GM23338 (cell line): ENCODE data around the gene CTF1. TPM values are rescaled to one million over a fixed set of nuclear protein-coding genes. Genes with fewer than 3 reads are reported as not detected.

Source experiments
- ATAC-seq: fragments of 200-7000 bp; cut with Tn5 transposase; 3 replicates; pipeline ENCODE4 v1.9.1; 2020
- DNase-seq: peaks from one replicate; pipeline ENCODE4 v3.0.0-alpha.2; 2015; ENCODE audit warnings: low spot score
- H2AFZ ChIP-seq: fragments of 200-600 bp; sonication (generic); 2 replicates; pipeline ENCODE4 v1.8.0; 2016; ENCODE audit warnings: antibody characterized with exemption, mild to moderate bottlenecking, moderate library complexity
- H3F3A ChIP-seq: fragments of 200-600 bp; sonication (generic); replicated peaks from 2 replicates; pipeline ENCODE4 v1.8.0; 2017; ENCODE audit warnings: antibody characterized with exemption, mixed run types, low read depth
- H3K27ac ChIP-seq: fragments of 200-600 bp; sonication (generic); 2 replicates; pipeline ENCODE4 v1.6.1; 2016; ENCODE audit warnings: low read depth
- H3K27me3 ChIP-seq: fragments of 200-600 bp; sonication (generic); 2 replicates; pipeline ENCODE4 v1.8.0; 2016; ENCODE audit warnings: mild to moderate bottlenecking, mixed run types, moderate library complexity; ENCODE audit not compliant: insufficient read depth
- H3K36me3 ChIP-seq: fragments of 200-600 bp; sonication (generic); 2 replicates; pipeline ENCODE4 v1.8.0; 2016; ENCODE audit warnings: mild to moderate bottlenecking; ENCODE audit not compliant: insufficient read depth
- H3K4me1 ChIP-seq: fragments of 200-600 bp; sonication (generic); 2 replicates; pipeline ENCODE4 v1.8.0; 2016; ENCODE audit warnings: mild to moderate bottlenecking, moderate library complexity; ENCODE audit not compliant: insufficient read depth
- H3K4me2 ChIP-seq: fragments of 200-600 bp; sonication (generic); 2 replicates; pipeline ENCODE4 v1.7.1; 2017; ENCODE audit warnings: mixed run types
- H3K4me3 ChIP-seq: fragments of 200-600 bp; sonication (generic); 2 replicates; pipeline ENCODE4 v1.6.1; 2016; ENCODE audit warnings: mixed run types
- H3K79me2 ChIP-seq: fragments of 200-600 bp; sonication (generic); replicated peaks from 2 replicates; pipeline ENCODE4 v1.8.0; 2017; ENCODE audit warnings: mild to moderate bottlenecking; ENCODE audit not compliant: insufficient read depth
- H3K9me2 ChIP-seq: fragments of 200-600 bp; sonication (generic); 2 replicates; pipeline ENCODE4 v1.8.0; 2017; ENCODE audit not compliant: insufficient read depth
- H4K20me1 ChIP-seq: fragments of 200-600 bp; sonication (generic); replicated peaks from 2 replicates; pipeline ENCODE4 v1.8.0; 2017; ENCODE audit warnings: mild to moderate bottlenecking; ENCODE audit not compliant: insufficient read depth
- H3K27ac Mint-ChIP-seq: 2 replicates; pipeline ENCODE4 v1.8.0; 2020; ENCODE audit warnings: inconsistent platforms, mild to moderate bottlenecking, moderate library complexity, mixed read lengths
- H3K27me3 Mint-ChIP-seq: 3 replicates; pipeline ENCODE4 v1.8.0; 2022; ENCODE audit warnings: low read depth, mild to moderate bottlenecking, moderate library complexity, mixed read lengths, inconsistent platforms; ENCODE audit not compliant: insufficient read depth, poor library complexity
- H3K36me3 Mint-ChIP-seq: 3 replicates; pipeline ENCODE4 v1.8.0; 2021; ENCODE audit warnings: low read depth, mild to moderate bottlenecking, inconsistent platforms, moderate library complexity, mixed read lengths
- H3K4me1 Mint-ChIP-seq: 3 replicates; pipeline ENCODE4 v1.8.0; 2020; ENCODE audit warnings: mild to moderate bottlenecking, inconsistent platforms, mixed read lengths
- H3K4me3 Mint-ChIP-seq: 3 replicates; pipeline ENCODE4 v1.8.0; 2021; ENCODE audit warnings: moderate library complexity, mild to moderate bottlenecking, inconsistent platforms, mixed read lengths
- H3K9me3 Mint-ChIP-seq: 3 replicates; pipeline ENCODE4 v1.8.0; 2020; ENCODE audit warnings: moderate library complexity, mild to moderate bottlenecking, inconsistent platforms, mixed read lengths
- CREB1 ChIP-seq: fragments of 250-450 bp; sonication (Bioruptor Pico); IDR thresholded peaks from 2 replicates; pipeline ENCODE4 v1.5.0; 2020; ENCODE audit warnings: low read depth, mild to moderate bottlenecking, moderate library complexity
- EZH2 ChIP-seq: fragments of 200-600 bp; sonication (generic); IDR thresholded peaks from one replicate; pipeline ENCODE4 v1.8.0; 2017; ENCODE audit warnings: antibody characterized with exemption, mild to moderate bottlenecking, low read depth; ENCODE audit not compliant: unreplicated experiment
- EZH2phosphoT487 ChIP-seq: fragments of 200-600 bp; sonication (generic); IDR thresholded peaks from one replicate; pipeline ENCODE4 v1.8.1; 2018; ENCODE audit warnings: antibody characterized with exemption; ENCODE audit not compliant: unreplicated experiment
- JUNB ChIP-seq: IDR thresholded peaks from one replicate; pipeline ENCODE4 v1.6.1; 2016; ENCODE audit warnings: antibody characterized with exemption; ENCODE audit not compliant: unreplicated experiment
- NANOG ChIP-seq: IDR thresholded peaks from 2 replicates; pipeline ENCODE4 v1.6.1; 2016; ENCODE audit warnings: antibody characterized with exemption, borderline replicate concordance
- POLR2AphosphoS5 ChIP-seq: IDR thresholded peaks from 2 replicates; pipeline ENCODE4 v1.6.1; 2016; ENCODE audit warnings: antibody characterized with exemption, low read depth
- STAT1 ChIP-seq: IDR thresholded peaks from one replicate; pipeline ENCODE4 v1.6.1; 2016; ENCODE audit warnings: antibody characterized with exemption; ENCODE audit not compliant: unreplicated experiment
- ZNF114 ChIP-seq: fragments of 250-450 bp; sonication (Bioruptor Pico); IDR thresholded peaks from 2 replicates; pipeline ENCODE4 v1.5.0; 2020; ENCODE audit warnings: mild to moderate bottlenecking, moderate library complexity
- ZNF331 ChIP-seq: fragments of 250-450 bp; sonication (Bioruptor Pico); IDR thresholded peaks from 2 replicates; pipeline ENCODE4 v1.5.0; 2020; ENCODE audit warnings: low read depth, mild to moderate bottlenecking, moderate library complexity
- polyA plus RNA-seq: library from polyadenylated mRNA; unstranded; fragments of >200 nt; fragmentation: Nextera tagmentation; extraction: Ambion mirVana; gene quantifications from 2 replicates; pipeline ENCODE4 v1.2.1, GENCODE V29; 2016
- total RNA-seq: library from RNA; depleted of rRNA; stranded (reverse); fragments of >200 nt; shearing (Covaris generic); gene quantifications from 2 replicates; pipeline ENCODE4 v1.2.3, GENCODE V29; 2014
- TF ChIP-seq, protein P1 (sequence below): fragments of 250-450 bp; sonication (Bioruptor Pico); IDR thresholded peaks from 2 replicates; pipeline ENCODE4 v1.5.0; 2020; ENCODE audit warnings: mild to moderate bottlenecking, moderate library complexity
- TF ChIP-seq, protein P2 (sequence below): IDR thresholded peaks from one replicate; pipeline ENCODE4 v1.6.1; 2018; ENCODE audit warnings: antibody characterized with exemption; ENCODE audit not compliant: unreplicated experiment
- TF ChIP-seq, protein P3 (sequence below): IDR thresholded peaks from 2 replicates; pipeline ENCODE4 v1.6.1; 2016; ENCODE audit warnings: antibody characterized with exemption
- TF ChIP-seq, protein P4 (sequence below), 2 experiments: fragments of 200-600 bp in 1 of 2; sonication (generic) in 1 of 2; conservative IDR thresholded peaks; 2 replicates each; pipeline versions ENCODE4 v1.5.1 to v1.6.1; 2016 to 2017; ENCODE audit warnings: antibody characterized with exemption in 2 of 2, low read depth in 2 of 2, mild to moderate bottlenecking in 2 of 2, moderate library complexity in 1 of 2

CTF1 gene
- total and polyA plus RNA-seq, 2 experiments from 2014 or later = 0.24 to 0.52 TPM

DNA sequence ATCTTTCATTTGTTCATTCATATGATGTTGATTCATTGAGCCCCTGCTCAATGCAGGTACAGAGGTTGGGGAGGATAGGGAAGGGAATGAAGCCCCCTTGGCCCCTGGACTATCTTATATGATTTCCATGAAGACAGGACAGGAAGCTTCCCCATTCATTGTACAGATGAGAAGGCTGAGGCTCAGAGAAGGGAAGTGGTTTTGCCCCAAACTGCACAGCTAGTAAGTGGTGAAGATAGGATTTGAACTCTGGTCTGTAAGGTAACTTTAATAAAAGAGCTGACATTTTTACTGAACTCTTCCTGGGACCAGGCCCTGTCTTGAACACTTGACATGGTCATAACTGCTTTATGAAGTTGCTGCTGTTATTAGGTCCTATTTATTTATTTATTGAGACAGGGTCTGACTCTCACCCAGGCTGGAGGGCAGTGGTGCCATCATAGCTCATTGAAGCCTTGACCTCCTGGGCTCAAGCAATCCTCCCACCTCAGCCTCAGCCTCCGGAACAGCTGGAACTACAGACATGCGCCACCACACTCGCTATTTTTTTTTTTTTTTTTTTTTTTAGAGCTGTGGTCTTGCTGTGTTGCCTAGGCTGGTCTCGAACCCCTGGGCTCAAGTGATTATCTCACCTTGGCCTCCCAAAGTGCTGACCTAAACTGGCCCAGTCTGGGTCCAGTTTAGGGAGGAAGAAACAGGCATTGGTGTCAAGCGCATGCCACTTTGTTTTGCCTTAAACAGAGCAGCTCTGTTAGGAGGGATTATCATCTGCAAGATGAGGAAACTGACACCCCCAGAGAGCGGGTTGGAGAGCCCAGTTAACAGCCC, 5.0 kb downstream of the CTF1 start:
- Mint-ChIP-seq H3K9me3 (no peaks in the 10 kb centered on the region; the same call in 2 of the 3 replicates), H3K4me3 (peak overlapping the region; percentile 60), H3K27me3 (peaks cover 10% of the 10 kb centered on the region), H3K4me1 (peaks cover 9% of the 10 kb centered on the region), H3K36me3 (no peaks in the 10 kb centered on the region), H3K27ac (no peak overlapping the region)
- Histone ChIP-seq H3K4me1 (peaks cover 6% of the 10 kb centered on the region), H4K20me1 (no peaks in the 10 kb centered on the region), H3K79me2 (no peaks in the 10 kb centered on the region), H3K27me3 (peaks cover 18% of the 10 kb centered on the region), H3F3A (peaks cover 14% of the 10 kb centered on the region; the same call in 1 of the 2 replicates), H3K27ac (no peak overlapping the region), H3K9me2 (peaks cover 7% of the 10 kb centered on the region; the same call in 1 of the 2 replicates), H3K36me3 (no peaks in the 10 kb centered on the region), H3K4me2 (peak overlapping the region; percentile 81), H3K4me3 (peak overlapping the region; percentile 59), H2AFZ (peak overlapping the region; percentile 80; the same call in 1 of the 2 replicates)
- TF ChIP-seq STAT1 (no peak), EZH2 (no peak), CREB1 (CRISPR knock-in tag) (no peak), ZNF114 (CRISPR knock-in tag) (no peak), POLR2AphosphoS5 (no peak), JUNB (no peak), NANOG (no peak), EZH2phosphoT487 (no peak), ZNF331 (CRISPR knock-in tag) (no peak)
- TF ChIP-seq, protein P1, sequence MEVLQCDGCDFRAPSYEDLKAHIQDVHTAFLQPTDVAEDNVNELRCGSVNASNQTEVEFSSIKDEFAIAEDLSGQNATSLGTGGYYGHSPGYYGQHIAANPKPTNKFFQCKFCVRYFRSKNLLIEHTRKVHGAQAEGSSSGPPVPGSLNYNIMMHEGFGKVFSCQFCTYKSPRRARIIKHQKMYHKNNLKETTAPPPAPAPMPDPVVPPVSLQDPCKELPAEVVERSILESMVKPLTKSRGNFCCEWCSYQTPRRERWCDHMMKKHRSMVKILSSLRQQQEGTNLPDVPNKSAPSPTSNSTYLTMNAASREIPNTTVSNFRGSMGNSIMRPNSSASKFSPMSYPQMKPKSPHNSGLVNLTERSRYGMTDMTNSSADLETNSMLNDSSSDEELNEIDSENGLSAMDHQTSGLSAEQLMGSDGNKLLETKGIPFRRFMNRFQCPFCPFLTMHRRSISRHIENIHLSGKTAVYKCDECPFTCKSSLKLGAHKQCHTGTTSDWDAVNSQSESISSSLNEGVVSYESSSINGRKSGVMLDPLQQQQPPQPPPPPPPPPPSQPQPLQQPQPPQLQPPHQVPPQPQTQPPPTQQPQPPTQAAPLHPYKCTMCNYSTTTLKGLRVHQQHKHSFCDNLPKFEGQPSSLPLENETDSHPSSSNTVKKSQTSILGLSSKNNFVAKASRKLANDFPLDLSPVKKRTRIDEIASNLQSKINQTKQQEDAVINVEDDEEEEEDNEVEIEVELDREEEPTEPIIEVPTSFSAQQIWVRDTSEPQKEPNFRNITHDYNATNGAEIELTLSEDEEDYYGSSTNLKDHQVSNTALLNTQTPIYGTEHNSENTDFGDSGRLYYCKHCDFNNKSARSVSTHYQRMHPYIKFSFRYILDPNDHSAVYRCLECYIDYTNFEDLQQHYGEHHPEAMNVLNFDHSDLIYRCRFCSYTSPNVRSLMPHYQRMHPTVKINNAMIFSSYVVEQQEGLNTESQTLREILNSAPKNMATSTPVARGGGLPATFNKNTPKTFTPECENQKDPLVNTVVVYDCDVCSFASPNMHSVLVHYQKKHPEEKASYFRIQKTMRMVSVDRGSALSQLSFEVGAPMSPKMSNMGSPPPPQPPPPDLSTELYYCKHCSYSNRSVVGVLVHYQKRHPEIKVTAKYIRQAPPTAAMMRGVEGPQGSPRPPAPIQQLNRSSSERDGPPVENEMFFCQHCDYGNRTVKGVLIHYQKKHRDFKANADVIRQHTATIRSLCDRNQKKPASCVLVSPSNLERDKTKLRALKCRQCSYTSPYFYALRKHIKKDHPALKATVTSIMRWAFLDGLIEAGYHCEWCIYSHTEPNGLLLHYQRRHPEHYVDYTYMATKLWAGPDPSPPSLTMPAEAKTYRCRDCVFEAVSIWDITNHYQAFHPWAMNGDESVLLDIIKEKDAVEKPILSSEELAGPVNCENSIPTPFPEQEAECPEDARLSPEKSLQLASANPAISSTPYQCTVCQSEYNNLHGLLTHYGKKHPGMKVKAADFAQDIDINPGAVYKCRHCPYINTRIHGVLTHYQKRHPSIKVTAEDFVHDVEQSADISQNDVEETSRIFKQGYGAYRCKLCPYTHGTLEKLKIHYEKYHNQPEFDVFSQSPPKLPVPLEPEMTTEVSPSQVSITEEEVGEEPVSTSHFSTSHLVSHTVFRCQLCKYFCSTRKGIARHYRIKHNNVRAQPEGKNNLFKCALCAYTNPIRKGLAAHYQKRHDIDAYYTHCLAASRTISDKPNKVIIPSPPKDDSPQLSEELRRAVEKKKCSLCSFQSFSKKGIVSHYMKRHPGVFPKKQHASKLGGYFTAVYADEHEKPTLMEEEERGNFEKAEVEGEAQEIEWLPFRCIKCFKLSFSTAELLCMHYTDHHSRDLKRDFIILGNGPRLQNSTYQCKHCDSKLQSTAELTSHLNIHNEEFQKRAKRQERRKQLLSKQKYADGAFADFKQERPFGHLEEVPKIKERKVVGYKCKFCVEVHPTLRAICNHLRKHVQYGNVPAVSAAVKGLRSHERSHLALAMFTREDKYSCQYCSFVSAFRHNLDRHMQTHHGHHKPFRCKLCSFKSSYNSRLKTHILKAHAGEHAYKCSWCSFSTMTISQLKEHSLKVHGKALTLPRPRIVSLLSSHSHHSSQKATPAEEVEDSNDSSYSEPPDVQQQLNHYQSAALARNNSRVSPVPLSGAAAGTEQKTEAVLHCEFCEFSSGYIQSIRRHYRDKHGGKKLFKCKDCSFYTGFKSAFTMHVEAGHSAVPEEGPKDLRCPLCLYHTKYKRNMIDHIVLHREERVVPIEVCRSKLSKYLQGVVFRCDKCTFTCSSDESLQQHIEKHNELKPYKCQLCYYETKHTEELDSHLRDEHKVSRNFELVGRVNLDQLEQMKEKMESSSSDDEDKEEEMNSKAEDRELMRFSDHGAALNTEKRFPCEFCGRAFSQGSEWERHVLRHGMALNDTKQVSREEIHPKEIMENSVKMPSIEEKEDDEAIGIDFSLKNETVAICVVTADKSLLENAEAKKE (CRISPR knock-in tag) = no peak
- TF ChIP-seq, protein P2, sequence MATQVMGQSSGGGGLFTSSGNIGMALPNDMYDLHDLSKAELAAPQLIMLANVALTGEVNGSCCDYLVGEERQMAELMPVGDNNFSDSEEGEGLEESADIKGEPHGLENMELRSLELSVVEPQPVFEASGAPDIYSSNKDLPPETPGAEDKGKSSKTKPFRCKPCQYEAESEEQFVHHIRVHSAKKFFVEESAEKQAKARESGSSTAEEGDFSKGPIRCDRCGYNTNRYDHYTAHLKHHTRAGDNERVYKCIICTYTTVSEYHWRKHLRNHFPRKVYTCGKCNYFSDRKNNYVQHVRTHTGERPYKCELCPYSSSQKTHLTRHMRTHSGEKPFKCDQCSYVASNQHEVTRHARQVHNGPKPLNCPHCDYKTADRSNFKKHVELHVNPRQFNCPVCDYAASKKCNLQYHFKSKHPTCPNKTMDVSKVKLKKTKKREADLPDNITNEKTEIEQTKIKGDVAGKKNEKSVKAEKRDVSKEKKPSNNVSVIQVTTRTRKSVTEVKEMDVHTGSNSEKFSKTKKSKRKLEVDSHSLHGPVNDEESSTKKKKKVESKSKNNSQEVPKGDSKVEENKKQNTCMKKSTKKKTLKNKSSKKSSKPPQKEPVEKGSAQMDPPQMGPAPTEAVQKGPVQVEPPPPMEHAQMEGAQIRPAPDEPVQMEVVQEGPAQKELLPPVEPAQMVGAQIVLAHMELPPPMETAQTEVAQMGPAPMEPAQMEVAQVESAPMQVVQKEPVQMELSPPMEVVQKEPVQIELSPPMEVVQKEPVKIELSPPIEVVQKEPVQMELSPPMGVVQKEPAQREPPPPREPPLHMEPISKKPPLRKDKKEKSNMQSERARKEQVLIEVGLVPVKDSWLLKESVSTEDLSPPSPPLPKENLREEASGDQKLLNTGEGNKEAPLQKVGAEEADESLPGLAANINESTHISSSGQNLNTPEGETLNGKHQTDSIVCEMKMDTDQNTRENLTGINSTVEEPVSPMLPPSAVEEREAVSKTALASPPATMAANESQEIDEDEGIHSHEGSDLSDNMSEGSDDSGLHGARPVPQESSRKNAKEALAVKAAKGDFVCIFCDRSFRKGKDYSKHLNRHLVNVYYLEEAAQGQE = no peak
- TF ChIP-seq, protein P3, sequence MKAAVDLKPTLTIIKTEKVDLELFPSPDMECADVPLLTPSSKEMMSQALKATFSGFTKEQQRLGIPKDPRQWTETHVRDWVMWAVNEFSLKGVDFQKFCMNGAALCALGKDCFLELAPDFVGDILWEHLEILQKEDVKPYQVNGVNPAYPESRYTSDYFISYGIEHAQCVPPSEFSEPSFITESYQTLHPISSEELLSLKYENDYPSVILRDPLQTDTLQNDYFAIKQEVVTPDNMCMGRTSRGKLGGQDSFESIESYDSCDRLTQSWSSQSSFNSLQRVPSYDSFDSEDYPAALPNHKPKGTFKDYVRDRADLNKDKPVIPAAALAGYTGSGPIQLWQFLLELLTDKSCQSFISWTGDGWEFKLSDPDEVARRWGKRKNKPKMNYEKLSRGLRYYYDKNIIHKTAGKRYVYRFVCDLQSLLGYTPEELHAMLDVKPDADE = no peak
- TF ChIP-seq, protein P4, sequence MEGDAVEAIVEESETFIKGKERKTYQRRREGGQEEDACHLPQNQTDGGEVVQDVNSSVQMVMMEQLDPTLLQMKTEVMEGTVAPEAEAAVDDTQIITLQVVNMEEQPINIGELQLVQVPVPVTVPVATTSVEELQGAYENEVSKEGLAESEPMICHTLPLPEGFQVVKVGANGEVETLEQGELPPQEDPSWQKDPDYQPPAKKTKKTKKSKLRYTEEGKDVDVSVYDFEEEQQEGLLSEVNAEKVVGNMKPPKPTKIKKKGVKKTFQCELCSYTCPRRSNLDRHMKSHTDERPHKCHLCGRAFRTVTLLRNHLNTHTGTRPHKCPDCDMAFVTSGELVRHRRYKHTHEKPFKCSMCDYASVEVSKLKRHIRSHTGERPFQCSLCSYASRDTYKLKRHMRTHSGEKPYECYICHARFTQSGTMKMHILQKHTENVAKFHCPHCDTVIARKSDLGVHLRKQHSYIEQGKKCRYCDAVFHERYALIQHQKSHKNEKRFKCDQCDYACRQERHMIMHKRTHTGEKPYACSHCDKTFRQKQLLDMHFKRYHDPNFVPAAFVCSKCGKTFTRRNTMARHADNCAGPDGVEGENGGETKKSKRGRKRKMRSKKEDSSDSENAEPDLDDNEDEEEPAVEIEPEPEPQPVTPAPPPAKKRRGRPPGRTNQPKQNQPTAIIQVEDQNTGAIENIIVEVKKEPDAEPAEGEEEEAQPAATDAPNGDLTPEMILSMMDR (conservative IDR thresholded peaks at IDR 0.05; ENCODE audit: low read depth in 2 of 2) = no peak
- no peak for DNase-seq
- no peak for ATAC-seq
